Effector memory CD4-positive, alpha-beta T cell (primary cell): ENCODE measurements around the gene RAD51D.
"Not testable (repeated sequence)": the region's sequence is repeated elsewhere in the genome, so short reads cannot be mapped to it uniquely, and the experiment has no call there.

Experiments
- DNase-seq, 3 donors: peaks; one replicate each; pipeline ENCODE4 v3.0.0-alpha.2; 2020
- H3K27ac ChIP-seq: 2 replicates; pipeline ENCODE4 v1.7.0; 2013; ENCODE audit warnings: mild to moderate bottlenecking, low read length, moderate library complexity; ENCODE audit not compliant: insufficient read depth, poor library complexity, severe bottlenecking
- H3K27me3 ChIP-seq: replicated peaks from 2 replicates; pipeline ENCODE4 v1.7.0; 2013; ENCODE audit warnings: mild to moderate bottlenecking, low read length; ENCODE audit not compliant: insufficient read depth, control insufficient read depth, poor library complexity, severe bottlenecking
- H3K36me3 ChIP-seq: 2 replicates; pipeline ENCODE4 v1.7.0; 2013; ENCODE audit warnings: mild to moderate bottlenecking, low read length, moderate library complexity; ENCODE audit not compliant: control insufficient read depth, insufficient read depth
- H3K4me1 ChIP-seq: 2 replicates; pipeline ENCODE4 v1.7.0; 2013; ENCODE audit warnings: low read length, mild to moderate bottlenecking; ENCODE audit not compliant: control insufficient read depth, insufficient read depth, poor library complexity, severe bottlenecking
- H3K4me3 ChIP-seq: 2 replicates; pipeline ENCODE4 v1.7.0; 2013; ENCODE audit warnings: low read length, low read depth, mild to moderate bottlenecking; ENCODE audit not compliant: insufficient read depth, poor library complexity, severe bottlenecking
- H3K9me3 ChIP-seq: 2 replicates; pipeline ENCODE4 v1.7.0; 2013; ENCODE audit warnings: mild to moderate bottlenecking, low read length, moderate library complexity; ENCODE audit not compliant: control insufficient read depth

RAD51D gene

DNA sequence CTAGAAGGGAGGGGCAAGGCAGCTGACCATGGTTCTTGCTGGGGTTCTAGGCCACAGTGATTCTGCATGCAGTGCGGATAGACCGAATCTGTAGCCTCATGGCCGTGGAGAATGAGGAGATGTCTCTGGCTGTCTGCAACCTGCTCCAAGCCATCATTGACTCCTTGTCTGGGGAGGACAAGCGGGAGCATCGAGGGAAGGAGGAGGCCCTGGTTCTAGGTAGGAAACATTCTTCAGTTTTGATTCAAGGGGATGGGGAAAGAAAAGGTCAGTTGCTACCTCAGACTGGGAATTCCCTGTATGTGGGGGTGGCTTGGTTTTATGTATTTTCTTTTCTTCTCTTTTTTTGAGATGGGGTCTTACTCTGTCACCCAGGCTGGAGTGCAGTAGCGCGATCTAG is 35.6 kb upstream of the RAD51D start:
- Histone ChIP-seq H3K9me3 (no peaks in the 10 kb centered on the region), H3K4me1 (no peaks in the 10 kb centered on the region), H3K27me3 (no peaks in the 10 kb centered on the region), H3K27ac (no peak overlapping the region), H3K4me3 (no peak overlapping the region), H3K36me3 (no peaks in the 10 kb centered on the region)
- no peak for DNase-seq

DNA sequence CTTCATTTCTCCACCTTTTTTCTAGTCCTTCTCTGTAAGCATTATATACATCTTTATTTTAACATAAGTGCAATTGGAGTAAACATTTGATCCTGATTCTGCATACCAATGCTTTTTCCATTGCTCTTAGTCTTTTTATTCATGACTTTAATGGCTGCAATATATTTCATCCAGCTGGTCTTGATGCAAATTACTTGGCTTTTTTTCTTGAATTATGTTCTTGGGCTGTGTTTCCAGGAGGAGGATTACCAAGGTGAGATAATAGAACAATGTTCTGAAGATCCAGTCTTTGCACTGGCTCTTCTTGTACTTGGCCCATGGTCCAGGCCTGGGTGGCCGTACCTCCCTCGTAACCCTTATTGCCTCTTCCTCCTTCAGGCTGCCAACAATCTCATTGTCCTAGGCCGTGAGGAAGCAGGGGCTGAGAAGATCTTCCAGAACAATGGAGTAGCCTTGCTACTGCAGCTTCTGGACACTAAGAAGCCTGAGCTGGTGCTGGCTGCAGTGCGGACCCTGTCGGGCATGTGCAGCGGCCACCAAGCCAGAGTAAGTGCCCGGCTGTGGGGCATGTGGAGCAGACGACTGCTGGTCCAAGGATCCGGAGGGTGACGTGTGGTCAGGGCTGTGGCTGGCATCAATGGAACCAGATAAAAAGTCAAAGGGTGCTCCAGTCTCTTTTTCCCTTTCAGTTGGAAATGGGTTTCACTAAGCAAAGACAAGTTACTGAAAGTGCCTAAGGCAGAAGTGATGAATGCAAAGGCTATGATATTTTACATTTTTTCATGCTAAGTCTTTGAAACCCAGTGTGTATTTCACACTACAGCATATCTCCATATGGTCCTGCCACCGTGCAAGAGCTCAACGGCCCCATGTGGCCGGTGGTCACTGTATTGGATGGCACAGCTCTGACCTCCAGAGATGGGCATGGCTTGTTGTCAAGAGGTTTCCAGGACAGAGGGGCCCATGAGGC is 34.8 kb upstream of the RAD51D start:
- no peak overlapping the region for H3K27ac ChIP-seq
- H3K4me1 ChIP-seq: no peaks in the 10 kb centered on the region
- no peaks in the 10 kb centered on the region for H3K27me3 ChIP-seq
- H3K9me3 ChIP-seq: no peaks in the 10 kb centered on the region
- no peak for DNase-seq
- no peak overlapping the region for H3K4me3 ChIP-seq
- H3K36me3 ChIP-seq: no peaks in the 10 kb centered on the region

DNA sequence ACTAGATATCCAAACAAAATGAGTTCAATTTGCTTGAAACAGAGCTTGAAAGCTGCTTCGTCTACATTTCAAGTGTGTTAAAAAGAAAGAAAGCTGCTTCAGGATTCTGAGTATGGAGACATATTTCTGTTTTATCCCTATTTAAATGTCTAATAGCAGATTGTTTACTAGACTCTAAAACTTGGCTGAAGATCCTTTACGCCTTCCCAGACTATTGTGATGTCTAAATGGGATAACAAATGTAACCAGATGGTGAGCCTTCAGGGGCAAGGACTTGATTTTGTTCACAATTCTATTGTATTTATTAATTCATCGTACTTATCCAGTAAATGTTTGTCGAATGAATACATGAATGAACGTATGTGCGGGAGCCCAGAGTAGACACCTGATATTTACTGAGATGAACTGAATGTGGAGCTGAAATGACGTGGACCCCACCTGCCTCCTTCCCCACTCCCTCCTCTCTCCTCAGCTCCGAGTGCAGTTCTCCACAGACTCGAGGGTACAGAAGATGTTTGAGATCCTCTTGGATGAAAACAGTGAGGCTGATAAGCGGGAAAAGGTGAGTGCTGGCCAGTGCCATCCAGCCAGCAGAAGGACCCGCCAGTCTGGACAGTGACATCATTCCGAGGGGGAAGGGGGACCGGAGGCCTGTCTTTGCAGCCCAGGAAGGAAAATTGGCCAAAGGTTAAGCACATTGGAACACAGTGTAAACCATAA is 32.9 kb upstream of the RAD51D start:
- Histone ChIP-seq H3K4me1 (no peaks in the 10 kb centered on the region), H3K4me3 (no peak overlapping the region), H3K9me3 (no peaks in the 10 kb centered on the region), H3K27me3 (no peaks in the 10 kb centered on the region), H3K36me3 (no peaks in the 10 kb centered on the region), H3K27ac (no peak overlapping the region)
- no peak for DNase-seq

DNA sequence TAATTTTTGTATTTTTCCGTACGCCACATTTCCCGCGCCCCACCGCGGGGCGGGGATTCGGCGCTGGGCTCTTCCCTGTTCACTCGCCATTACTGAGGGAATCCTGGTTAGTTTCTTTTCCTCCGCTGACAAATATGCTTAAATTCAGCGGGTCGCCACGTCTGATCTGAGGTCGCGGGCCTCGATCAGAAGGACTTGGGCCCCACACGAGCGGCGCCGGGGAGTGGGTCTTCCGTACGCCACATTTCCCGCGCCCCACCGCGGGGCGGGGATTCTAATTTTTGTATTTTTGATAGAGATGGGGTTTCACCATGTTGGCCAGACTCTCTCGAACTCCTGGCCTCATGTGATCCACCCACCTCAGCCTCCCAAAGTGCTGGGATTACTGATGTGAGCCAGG is 31.4 kb upstream of the RAD51D start:
- H3K36me3 ChIP-seq, H3K27ac ChIP-seq, H3K4me1 ChIP-seq, H3K9me3 ChIP-seq, H3K4me3 ChIP-seq, H3K27me3 ChIP-seq, DNase-seq: not testable (repeated sequence)

DNA sequence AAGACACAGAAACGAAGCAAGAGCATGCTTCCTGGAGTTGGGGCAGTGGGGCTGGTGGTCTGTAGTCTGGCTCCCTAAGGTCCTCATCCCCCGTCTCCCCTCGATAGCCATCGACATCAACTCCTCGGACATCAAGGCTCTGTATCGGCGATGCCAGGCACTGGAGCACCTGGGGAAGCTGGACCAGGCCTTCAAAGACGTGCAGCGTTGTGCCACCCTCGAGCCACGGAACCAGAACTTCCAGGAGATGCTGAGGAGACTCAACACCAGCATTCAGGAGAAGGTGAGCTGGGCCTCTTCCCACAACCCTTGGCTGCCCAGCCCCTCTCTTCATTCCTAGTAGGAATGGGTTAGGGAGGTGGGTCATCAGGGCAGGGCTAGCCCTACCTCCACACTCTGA is 30.3 kb upstream of the RAD51D start:
- Histone ChIP-seq H3K9me3 (no peaks in the 10 kb centered on the region), H3K4me3 (no peak overlapping the region), H3K27me3 (no peaks in the 10 kb centered on the region), H3K4me1 (no peaks in the 10 kb centered on the region), H3K36me3 (no peaks in the 10 kb centered on the region), H3K27ac (no peak overlapping the region)
- no peak for DNase-seq

DNA sequence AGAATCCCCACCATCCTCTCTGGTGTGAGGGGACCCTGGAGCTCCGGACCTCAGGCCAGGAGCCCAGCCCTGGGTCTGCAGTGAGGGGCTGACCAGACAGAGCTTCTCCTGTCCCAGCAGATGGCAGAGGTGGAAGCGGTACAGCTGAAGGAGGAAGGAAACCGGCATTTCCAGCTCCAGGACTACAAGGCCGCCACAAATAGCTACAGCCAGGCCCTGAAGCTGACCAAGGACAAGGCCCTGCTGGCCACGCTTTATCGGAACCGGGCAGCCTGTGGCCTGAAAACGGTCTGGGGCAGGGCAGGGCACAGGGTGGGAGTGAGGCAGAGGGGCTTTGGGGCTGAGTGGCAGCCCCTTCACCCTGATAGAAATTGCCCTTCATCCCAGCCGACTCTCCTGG is 28.5 kb upstream of the RAD51D start:
- no peak overlapping the region for H3K27ac ChIP-seq
- H3K4me1 ChIP-seq: no peaks in the 10 kb centered on the region
- no peaks in the 10 kb centered on the region for H3K9me3 ChIP-seq
- H3K27me3 ChIP-seq: no peaks in the 10 kb centered on the region
- H3K36me3 ChIP-seq: no peaks in the 10 kb centered on the region
- no peak for DNase-seq
- H3K4me3 ChIP-seq: no peak overlapping the region

DNA sequence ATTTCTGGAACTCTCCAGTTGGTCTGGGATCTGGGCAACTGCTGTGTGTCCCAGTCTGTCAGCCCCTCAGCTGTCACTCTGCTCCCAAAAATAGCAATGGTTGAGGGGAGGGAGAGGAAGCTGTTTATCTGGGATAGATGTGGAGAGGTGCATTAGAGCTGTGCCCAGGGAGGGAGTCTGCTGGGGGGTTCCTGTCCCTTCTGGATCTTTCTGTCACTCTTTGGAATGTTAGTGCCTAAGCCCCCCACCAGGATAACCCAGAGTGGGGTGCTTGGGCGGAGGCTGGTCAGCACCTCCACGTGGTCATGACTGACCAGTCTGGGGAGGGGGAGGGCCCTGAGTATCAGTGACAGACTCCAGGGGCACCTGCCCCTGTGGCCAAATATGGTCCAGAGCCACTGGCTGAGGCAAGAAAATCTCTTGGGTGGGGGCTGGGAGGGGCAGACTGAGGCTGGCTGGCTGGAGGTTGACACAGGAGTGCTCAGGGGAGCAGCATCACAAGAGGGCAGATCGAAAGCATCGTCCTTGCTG is 27.8 kb upstream of the RAD51D start, which contains the start of gene UNC45B:
Gene UNC45B, plus strand, starts transcription at position 443 of the 531 bp plus-strand sequence. CDS start 447 bp downstream, outside the sequence.
- Histone ChIP-seq H3K27me3 (no peaks in the 10 kb centered on the region), H3K9me3 (no peaks in the 10 kb centered on the region), H3K4me1 (no peaks in the 10 kb centered on the region), H3K36me3 (no peaks in the 10 kb centered on the region), H3K27ac (no peak within 1 kb of the TSS), H3K4me3 (no peak within 1 kb of the TSS)
- no peak for DNase-seq

DNA sequence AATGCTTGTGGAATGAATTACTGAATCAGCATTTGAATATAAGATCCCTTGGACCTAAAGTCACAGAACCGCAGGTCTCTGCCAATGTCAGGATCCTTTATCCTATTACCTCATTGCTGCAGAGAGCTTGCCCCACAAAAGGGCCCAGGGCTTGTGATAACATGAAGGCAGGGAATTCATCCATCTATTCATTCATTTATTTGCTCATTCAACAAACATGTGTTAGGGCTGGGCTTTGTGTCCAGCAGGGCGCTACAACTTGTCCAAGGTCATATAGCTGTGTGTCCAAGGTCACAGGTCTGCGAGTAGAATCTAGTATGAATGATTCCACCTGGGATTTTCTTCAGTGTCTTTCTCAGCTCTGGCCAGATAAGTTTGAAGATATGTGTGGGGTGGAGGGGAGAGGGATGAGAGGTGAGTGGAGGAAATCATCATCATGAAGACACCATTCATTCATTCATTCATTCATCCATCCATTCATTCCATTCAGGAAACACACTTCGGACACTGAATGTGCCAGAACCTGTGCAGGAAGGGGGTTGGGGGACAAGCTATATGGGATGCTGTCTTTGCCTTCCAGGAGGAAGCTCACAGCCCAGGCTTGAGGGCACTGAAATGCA is 26.7 kb upstream of the RAD51D start:
- no peak for DNase-seq
- Histone ChIP-seq H3K27ac (no peak overlapping the region), H3K27me3 (no peaks in the 10 kb centered on the region), H3K4me1 (peaks cover 5% of the 10 kb centered on the region), H3K36me3 (peaks cover 3% of the 10 kb centered on the region), H3K9me3 (no peaks in the 10 kb centered on the region), H3K4me3 (no peak overlapping the region)

DNA sequence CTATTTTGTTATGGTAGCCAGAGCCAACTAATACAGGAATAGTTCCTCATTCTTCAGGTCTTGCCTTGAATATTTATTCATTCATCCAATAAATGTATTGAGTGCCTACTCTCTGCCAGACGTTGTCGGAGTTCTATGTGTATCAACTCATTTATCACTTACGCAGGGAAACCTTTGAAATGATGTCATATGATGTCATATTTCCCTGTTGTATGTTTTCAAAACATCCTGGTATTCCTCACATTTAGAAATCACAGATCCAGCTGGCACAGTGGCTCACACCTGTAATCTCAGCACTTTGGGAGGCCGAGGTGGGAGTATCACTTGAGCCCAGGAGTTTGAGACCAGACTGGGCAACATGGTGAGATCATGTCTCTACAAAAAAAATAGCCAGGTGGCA is 25.2 kb upstream of the RAD51D start:
- H3K27me3 ChIP-seq: no peaks in the 10 kb centered on the region

More for the DNA sequence above, 25.2 kb upstream of the RAD51D start:
- Histone ChIP-seq H3K4me3 (no peak overlapping the region), H3K9me3 (no peaks in the 10 kb centered on the region), H3K4me1 (peaks cover 9% of the 10 kb centered on the region), H3K27ac (no peak overlapping the region), H3K36me3 (peaks cover 4% of the 10 kb centered on the region)
- DNase-seq: no peak
